C4-2B (cell line): ENCODE measurements around the gene KLF3.

Experiments used
- ZFX ChIP-seq: fragments of 450-650 bp; IDR thresholded peaks from 2 replicates; pipeline ENCODE4 v1.6.1; 2017
- TF ChIP-seq, protein P1 (sequence below): fragments of 450-650 bp; conservative IDR thresholded peaks from 2 replicates; pipeline ENCODE4 v1.5.1; 2017; ENCODE audit warnings: mild to moderate bottlenecking

DNA sequence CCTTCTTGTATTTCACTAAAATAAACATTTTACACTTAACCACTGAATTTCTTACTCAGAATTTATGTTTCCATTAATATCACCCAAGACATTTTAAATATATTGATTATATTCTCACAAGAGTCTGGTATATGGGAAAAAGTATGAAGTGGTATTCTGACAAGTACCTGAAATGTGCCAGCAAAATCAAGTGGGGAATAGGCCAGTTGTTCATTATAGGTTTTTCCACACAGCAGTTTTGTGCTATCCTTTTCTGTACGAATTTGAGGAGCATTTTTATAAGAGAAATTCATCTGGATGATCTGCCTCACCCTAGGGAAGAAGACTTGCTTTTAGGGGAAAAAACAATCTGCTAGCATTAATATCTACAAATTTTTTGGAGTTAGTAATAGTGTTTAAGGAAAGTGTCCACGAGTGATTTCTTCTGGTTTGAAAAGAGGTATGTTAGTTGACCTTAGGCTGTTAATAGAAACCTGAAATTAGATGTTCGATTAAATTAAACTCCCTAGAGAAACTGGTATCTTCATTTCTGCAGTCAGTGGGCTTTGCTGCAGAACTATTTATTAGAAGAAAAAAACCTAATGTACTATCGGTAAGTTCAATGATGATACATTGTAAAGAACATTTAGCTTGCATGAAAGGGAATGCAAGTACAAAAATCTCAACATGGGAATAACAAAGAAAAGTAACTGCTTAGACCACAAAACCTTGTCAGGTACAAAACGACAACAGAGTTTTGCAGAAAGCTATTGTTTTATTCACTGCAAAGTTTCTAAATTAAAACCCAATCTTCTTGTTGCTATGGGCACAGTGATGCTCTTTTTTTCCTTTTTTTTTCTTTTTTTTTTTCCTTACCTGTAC, 1.8 kb downstream of the KLF3 start:
- TF ChIP-seq, protein P1, sequence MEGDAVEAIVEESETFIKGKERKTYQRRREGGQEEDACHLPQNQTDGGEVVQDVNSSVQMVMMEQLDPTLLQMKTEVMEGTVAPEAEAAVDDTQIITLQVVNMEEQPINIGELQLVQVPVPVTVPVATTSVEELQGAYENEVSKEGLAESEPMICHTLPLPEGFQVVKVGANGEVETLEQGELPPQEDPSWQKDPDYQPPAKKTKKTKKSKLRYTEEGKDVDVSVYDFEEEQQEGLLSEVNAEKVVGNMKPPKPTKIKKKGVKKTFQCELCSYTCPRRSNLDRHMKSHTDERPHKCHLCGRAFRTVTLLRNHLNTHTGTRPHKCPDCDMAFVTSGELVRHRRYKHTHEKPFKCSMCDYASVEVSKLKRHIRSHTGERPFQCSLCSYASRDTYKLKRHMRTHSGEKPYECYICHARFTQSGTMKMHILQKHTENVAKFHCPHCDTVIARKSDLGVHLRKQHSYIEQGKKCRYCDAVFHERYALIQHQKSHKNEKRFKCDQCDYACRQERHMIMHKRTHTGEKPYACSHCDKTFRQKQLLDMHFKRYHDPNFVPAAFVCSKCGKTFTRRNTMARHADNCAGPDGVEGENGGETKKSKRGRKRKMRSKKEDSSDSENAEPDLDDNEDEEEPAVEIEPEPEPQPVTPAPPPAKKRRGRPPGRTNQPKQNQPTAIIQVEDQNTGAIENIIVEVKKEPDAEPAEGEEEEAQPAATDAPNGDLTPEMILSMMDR = no peak
- TF ChIP-seq ZFX = no peak
